Keratinocyte (primary cell): ENCODE results near the gene ZNF207. TPM values are rescaled to one million over a fixed set of nuclear protein-coding genes. Genes with fewer than 3 reads are reported as not detected.
"Not testable (repeated sequence)": the region's sequence is repeated elsewhere in the genome, so short reads cannot be mapped to it uniquely, and the experiment has no call there.

Experiments
- DNase-seq: peaks from one replicate; pipeline ENCODE4 v3.0.0-alpha.2; 2011; ENCODE audit warnings: low read depth, missing footprints, low spot score
- FAIRE-seq: peaks from 2 replicates; lab custom pipeline; 2011; peaks lifted over from hg19 to GRCh38; lab: Jason Lieb, UNC
- H2AFZ ChIP-seq: 2 replicates; pipeline ENCODE4 v1.6.0; 2012; ENCODE audit warnings: low read length, control low read depth, inconsistent platforms; ENCODE audit not compliant: control insufficient read depth
- H3K27ac ChIP-seq: 2 replicates; pipeline ENCODE4 v1.5.1; 2011; ENCODE audit warnings: low read length; ENCODE audit not compliant: control insufficient read depth, insufficient read depth
- H3K27me3 ChIP-seq: 3 replicates; pipeline ENCODE4 v1.6.0; 2011; ENCODE audit warnings: low read length; ENCODE audit not compliant: control insufficient read depth, insufficient read depth; ENCODE audit errors: extremely low read depth
- H3K36me3 ChIP-seq, 2 experiments: 2 replicates in 1 of 2; 3 replicates in 1 of 2; pipeline ENCODE4 v1.5.1; 2011; ENCODE audit warnings: low read length in 2 of 2, mild to moderate bottlenecking in 1 of 2; ENCODE audit not compliant: control insufficient read depth in 2 of 2, insufficient read depth in 2 of 2; ENCODE audit errors: extremely low read depth in 1 of 2
- H3K4me1 ChIP-seq: 3 replicates; pipeline ENCODE4 v1.5.1; 2011; ENCODE audit warnings: low read length; ENCODE audit not compliant: control insufficient read depth, insufficient read depth; ENCODE audit errors: extremely low read depth
- H3K4me2 ChIP-seq: 3 replicates; pipeline ENCODE4 v1.6.0; 2011; ENCODE audit warnings: low read depth, low read length; ENCODE audit not compliant: control insufficient read depth, insufficient read depth; ENCODE audit errors: extremely low read depth
- H3K4me3 ChIP-seq, 3 experiments: fragments of 200-600 bp in 1 of 3; sonication (generic) in 1 of 3; 2 replicates in 2 of 3; 3 replicates in 1 of 3; pipeline ENCODE4 v1.5.1; 2011 to 2016; ENCODE audit warnings: low read length in 3 of 3, mild to moderate bottlenecking in 3 of 3, control low read depth in 2 of 3, inconsistent platforms in 1 of 3, low read depth in 1 of 3, mixed read lengths in 1 of 3, mixed run types in 1 of 3, moderate library complexity in 1 of 3; ENCODE audit not compliant: control insufficient read depth in 2 of 3, insufficient read depth in 2 of 3; ENCODE audit errors: extremely low read depth in 1 of 3
- H3K79me2 ChIP-seq: 2 replicates; pipeline ENCODE4 v1.6.0; 2012; ENCODE audit warnings: low read length; ENCODE audit not compliant: control insufficient read depth, insufficient read depth
- H3K9ac ChIP-seq: 3 replicates; pipeline ENCODE4 v1.6.0; 2011; ENCODE audit warnings: low read length; ENCODE audit not compliant: control insufficient read depth, insufficient read depth; ENCODE audit errors: extremely low read depth
- H3K9me1 ChIP-seq: 3 replicates; pipeline ENCODE4 v1.6.0; 2011; ENCODE audit warnings: low read length; ENCODE audit not compliant: control insufficient read depth, insufficient read depth; ENCODE audit errors: extremely low read depth
- H3K9me3 ChIP-seq: 2 replicates; pipeline ENCODE4 v1.5.1; 2012; ENCODE audit warnings: low read depth, low read length; ENCODE audit not compliant: control insufficient read depth
- H4K20me1 ChIP-seq: 3 replicates; pipeline ENCODE4 v1.6.0; 2011; ENCODE audit warnings: low read length; ENCODE audit not compliant: control insufficient read depth, insufficient read depth; ENCODE audit errors: extremely low read depth
- EZH2 ChIP-seq: IDR thresholded peaks from one replicate; pipeline ENCODE4 v1.6.1; 2012; ENCODE audit warnings: inconsistent platforms, mild to moderate bottlenecking, low read length, moderate library complexity
- dilution Hi-C: fragments of 300-500 bp; cut with MboI; formaldehyde crosslinking; loops from one replicate; pipeline ENCODE4 v1.7.0; 2020; ENCODE audit warnings: low sequenced_read_pairs; ENCODE audit not compliant: extremely low pct_ligation_motif_present
- polyA plus RNA-seq, 5 experiments: library from polyadenylated mRNA; depleted of rRNA in 3 of 5; stranded (reverse) in 3 of 5; stranded (forward) in 1 of 5; unstranded in 1 of 5; fragments of >200 nt; gene quantifications; 1 replicate in 1 of 5; 2 replicates in 3 of 5; 3 replicates in 1 of 5; pipeline versions ENCODE4 v1.2.1 to v1.2.3, GENCODE V29; 2011 to 2012; ENCODE audit warnings: missing spikeins in 2 of 5, low read depth in 1 of 5, low replicate concordance in 1 of 5
- TF ChIP-seq, protein P1 (sequence below), 3 experiments: IDR thresholded peaks in 1 of 3; conservative IDR thresholded peaks in 1 of 3; optimal IDR thresholded peaks in 1 of 3; 2 replicates in 2 of 3; 3 replicates in 1 of 3; pipeline versions ENCODE3 to v1.5.1; 2011; ENCODE audit warnings: low read length in 3 of 3, mild to moderate bottlenecking in 3 of 3, moderate library complexity in 2 of 3, control low read depth in 1 of 3, inconsistent platforms in 1 of 3; ENCODE audit not compliant: insufficient read depth in 2 of 3; ENCODE audit errors: extremely low read depth in 1 of 3

ZNF207 gene
- polyA plus RNA-seq, 1 donor (not counting 4 experiments of a cell fraction or from before 2014, with no cell fraction given), result 172 TPM

DNA sequence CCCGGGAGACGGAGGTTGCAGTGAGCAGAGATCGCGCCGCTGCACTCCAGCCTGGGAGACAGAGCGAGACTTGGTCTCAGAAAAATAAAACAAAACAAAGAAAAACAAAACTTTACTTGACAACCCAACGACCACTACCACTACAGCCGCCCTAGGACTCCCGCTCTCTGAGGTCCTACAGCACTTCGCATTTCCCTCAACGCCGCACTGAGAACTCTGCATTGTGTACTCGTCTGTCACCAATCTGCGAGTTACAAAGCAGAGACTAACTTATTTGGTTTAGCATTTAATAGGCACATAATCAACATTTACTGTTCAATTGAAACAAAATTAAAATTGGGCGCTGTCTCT, 479 bp upstream of the ZNF207 start:
- Histone ChIP-seq H3K79me2 (peaks cover 51% of the 10 kb centered on the region), H3K27ac (peak overlapping the region; percentile 100), H3K4me1 (peaks cover 17% of the 10 kb centered on the region), H3K27me3 (no peaks in the 10 kb centered on the region), H2AFZ (peak overlapping the region; percentile 92), H3K4me3 (peak overlapping the region; percentile 72 to 100 (median 100)), H3K36me3 (peaks cover 9 to 12% of the 10 kb centered on the region in 2 experiments), H3K9me1 (peaks cover 2% of the 10 kb centered on the region), H3K9me3 (no peaks in the 10 kb centered on the region), H3K9ac (peak overlapping the region; percentile 100), H3K4me2 (peak overlapping the region; percentile 90), H4K20me1 (peaks cover 22% of the 10 kb centered on the region)
- DNase-seq, result no peak
- TF ChIP-seq EZH2, result no peak
- TF ChIP-seq, protein P1, sequence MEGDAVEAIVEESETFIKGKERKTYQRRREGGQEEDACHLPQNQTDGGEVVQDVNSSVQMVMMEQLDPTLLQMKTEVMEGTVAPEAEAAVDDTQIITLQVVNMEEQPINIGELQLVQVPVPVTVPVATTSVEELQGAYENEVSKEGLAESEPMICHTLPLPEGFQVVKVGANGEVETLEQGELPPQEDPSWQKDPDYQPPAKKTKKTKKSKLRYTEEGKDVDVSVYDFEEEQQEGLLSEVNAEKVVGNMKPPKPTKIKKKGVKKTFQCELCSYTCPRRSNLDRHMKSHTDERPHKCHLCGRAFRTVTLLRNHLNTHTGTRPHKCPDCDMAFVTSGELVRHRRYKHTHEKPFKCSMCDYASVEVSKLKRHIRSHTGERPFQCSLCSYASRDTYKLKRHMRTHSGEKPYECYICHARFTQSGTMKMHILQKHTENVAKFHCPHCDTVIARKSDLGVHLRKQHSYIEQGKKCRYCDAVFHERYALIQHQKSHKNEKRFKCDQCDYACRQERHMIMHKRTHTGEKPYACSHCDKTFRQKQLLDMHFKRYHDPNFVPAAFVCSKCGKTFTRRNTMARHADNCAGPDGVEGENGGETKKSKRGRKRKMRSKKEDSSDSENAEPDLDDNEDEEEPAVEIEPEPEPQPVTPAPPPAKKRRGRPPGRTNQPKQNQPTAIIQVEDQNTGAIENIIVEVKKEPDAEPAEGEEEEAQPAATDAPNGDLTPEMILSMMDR (optimal IDR thresholded peaks at IDR 0.05 in 1 of 3, IDR thresholded peaks at IDR 0.05 in 1 of 3, conservative IDR thresholded peaks at IDR 0.05 in 1 of 3; ENCODE audit: extremely low read depth in 1 of 3, insufficient read depth in 2 of 3, low read length in 3 of 3), result no peak
- no peak for FAIRE-seq
- dilution Hi-C loops, result no loop called here

DNA sequence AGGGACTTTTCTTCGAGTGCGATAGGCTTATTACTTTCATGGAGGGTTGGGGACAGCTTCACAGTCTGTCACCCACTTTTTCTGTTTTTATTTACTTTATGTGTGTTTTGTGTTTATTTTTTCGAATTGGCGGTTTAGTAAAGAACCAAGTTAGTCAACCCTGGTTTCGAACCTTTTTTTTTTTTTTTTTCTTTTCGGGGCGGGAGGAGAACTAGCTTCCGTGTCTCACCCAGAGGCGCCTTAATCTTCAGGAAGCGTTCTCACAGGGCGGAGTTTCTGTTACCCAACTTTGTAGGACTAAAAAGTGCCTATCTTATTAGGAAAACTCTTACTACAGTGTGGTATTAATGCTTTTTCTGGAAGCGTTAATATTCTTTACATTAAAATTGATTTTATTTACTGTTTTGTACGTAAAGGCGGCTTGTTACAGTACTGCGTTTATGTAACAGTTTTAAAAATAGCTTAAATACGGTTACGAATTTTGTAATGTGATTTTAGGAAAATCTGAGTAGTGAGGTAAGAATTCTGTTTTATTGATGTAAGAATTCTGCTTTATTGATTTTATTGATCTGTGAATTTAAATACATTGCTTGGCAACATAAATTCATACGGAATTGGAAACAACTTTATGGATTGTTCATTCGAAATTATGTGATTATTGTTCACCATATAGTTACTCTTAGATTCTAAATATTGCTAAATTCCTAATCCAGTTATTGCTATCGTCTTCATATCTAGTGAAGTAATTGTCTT, 885 bp downstream of the ZNF207 start:
- TF ChIP-seq, protein P1 (optimal IDR thresholded peaks at IDR 0.05 in 1 of 3, IDR thresholded peaks at IDR 0.05 in 1 of 3, conservative IDR thresholded peaks at IDR 0.05 in 1 of 3; ENCODE audit: extremely low read depth in 1 of 3, insufficient read depth in 2 of 3, low read length in 3 of 3), result no peak
- TF ChIP-seq EZH2, result no peak
- no peak for FAIRE-seq
- H3K4me2 ChIP-seq, result peak overlapping the region; percentile 94
- H3K27ac ChIP-seq, result peak overlapping the region; percentile 100
- H3K9me3 ChIP-seq, result no peaks in the 10 kb centered on the region
- H2AFZ ChIP-seq, result peak overlapping the region; percentile 80
- H3K4me1 ChIP-seq, result peaks cover 29% of the 10 kb centered on the region
- dilution Hi-C loops, result no loop called here
- peak overlapping the region; percentile 100 for H3K9ac ChIP-seq
- peaks cover 16% of the 10 kb centered on the region in 2 experiments for H3K36me3 ChIP-seq
- H3K27me3 ChIP-seq, result no peaks in the 10 kb centered on the region
- H4K20me1 ChIP-seq, result peaks cover 35% of the 10 kb centered on the region
- no peak for DNase-seq
- H3K79me2 ChIP-seq, result peaks cover 64% of the 10 kb centered on the region
- peak overlapping the region; percentile 72 to 100 (median 100) for H3K4me3 ChIP-seq
- peaks cover 5% of the 10 kb centered on the region for H3K9me1 ChIP-seq

DNA sequence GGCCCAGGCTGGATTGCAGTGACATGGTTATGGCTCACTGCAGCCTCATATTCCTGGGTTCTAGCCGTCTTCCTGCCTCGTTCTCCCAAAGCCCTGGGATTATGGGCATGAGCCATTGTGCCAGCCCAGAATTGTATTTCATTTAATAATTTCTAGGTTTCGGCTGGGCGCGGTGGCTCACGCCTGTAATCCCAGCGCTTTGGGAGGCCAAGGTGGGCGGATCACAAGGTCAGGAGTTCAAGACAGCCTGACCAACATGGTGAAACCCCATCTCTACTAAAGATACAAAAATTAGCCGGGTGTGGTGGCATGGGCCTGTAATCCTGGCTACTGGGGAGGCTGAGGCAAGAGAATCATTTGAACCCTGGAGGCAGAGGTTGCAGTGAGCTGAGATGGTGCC, 2.8 kb downstream of the ZNF207 start:
- dilution Hi-C loops, H3K9me3 ChIP-seq, H3K9ac ChIP-seq, H3K27me3 ChIP-seq, H3K9me1 ChIP-seq, H2AFZ ChIP-seq, FAIRE-seq, DNase-seq: not testable (repeated sequence)
- Histone ChIP-seq H3K27ac (peak overlapping the region; percentile 31), H3K4me3 (peak overlapping the region in 2 of 3 experiments; percentile 13 to 100), H3K4me1 (peaks cover 42% of the 10 kb centered on the region), H3K4me2 (peak overlapping the region; percentile 94), H3K36me3 (peaks cover 18 to 19% of the 10 kb centered on the region in 2 experiments), H4K20me1 (peaks cover 47% of the 10 kb centered on the region), H3K79me2 (peaks cover 82% of the 10 kb centered on the region)
